K562 (cell line): ENCODE results near the gene SPATA33.

Experiments used
- EGR1 ChIP-seq: fragments of 450-650 bp; conservative IDR thresholded peaks from 2 replicates; pipeline ENCODE4 v1.6.1; 2017; ENCODE audit warnings: mild to moderate bottlenecking
- GATAD2B ChIP-seq: fragments of 450-650 bp; IDR thresholded peaks from 2 replicates; pipeline ENCODE4 v1.6.1; 2017; ENCODE audit warnings: mild to moderate bottlenecking, borderline replicate concordance
- HCFC1 ChIP-seq: IDR thresholded peaks from 2 replicates; pipeline ENCODE4 v1.6.1; 2012; ENCODE audit warnings: low read depth, low read length, improper control_type of control experiment
- KAT7 ChIP-seq: sonication (generic); formaldehyde crosslinking; IDR thresholded peaks from 2 replicates; pipeline ENCODE4 v1.8.0; 2022; ENCODE audit warnings: missing genetic modification reagents, mild to moderate bottlenecking, borderline replicate concordance
- MYC ChIP-seq, 2 experiments: fragments of 250-450 bp in 1 of 2; sonication (Bioruptor Pico) in 1 of 2; IDR thresholded peaks; 2 replicates each; pipeline versions ENCODE4 v1.5.1 to v1.6.1; 2012 to 2021; ENCODE audit warnings: low read depth in 2 of 2, borderline replicate concordance in 1 of 2, improper control_type of control experiment in 1 of 2, low read length in 1 of 2, mild to moderate bottlenecking in 1 of 2, moderate library complexity in 1 of 2
- POLR2AphosphoS5 ChIP-seq: IDR thresholded peaks from 2 replicates; pipeline ENCODE4 v1.6.1; 2011; ENCODE audit warnings: mild to moderate bottlenecking, low read depth, low read length, moderate library complexity; ENCODE audit not compliant: control insufficient read depth, insufficient read depth
- RFX7 ChIP-seq: fragments of 250-450 bp; sonication (Bioruptor Pico); IDR thresholded peaks from 2 replicates; pipeline ENCODE4 v1.5.1; 2021; ENCODE audit warnings: mild to moderate bottlenecking
- ZNF274 ChIP-seq: IDR thresholded peaks from 2 replicates; pipeline ENCODE4 v1.6.1; 2011; ENCODE audit warnings: low read depth, mild to moderate bottlenecking, low read length, moderate library complexity, borderline replicate concordance
- TF ChIP-seq, protein P1 (sequence below), 3 experiments: IDR thresholded peaks in 2 of 3; conservative IDR thresholded peaks in 1 of 3; 2 replicates each; pipeline ENCODE4 v1.5.1; 2011 to 2012; ENCODE audit warnings: low read length in 3 of 3, mild to moderate bottlenecking in 3 of 3, control low read depth in 2 of 3, improper control_type of control experiment in 1 of 3, inconsistent platforms in 1 of 3, low read depth in 1 of 3, mixed read lengths in 1 of 3, moderate library complexity in 1 of 3; ENCODE audit not compliant: insufficient read depth in 2 of 3
- TF ChIP-seq, protein P2 (sequence below): fragments of 250-450 bp; sonication (Bioruptor Pico); IDR thresholded peaks from 2 replicates; pipeline ENCODE4 v1.5.0; 2021
- TF ChIP-seq, protein P3 (sequence below): sonication (generic); formaldehyde crosslinking; IDR thresholded peaks from 2 replicates; pipeline ENCODE4 v1.8.1; 2023; ENCODE audit warnings: mild to moderate bottlenecking, missing genetic modification reagents

DNA sequence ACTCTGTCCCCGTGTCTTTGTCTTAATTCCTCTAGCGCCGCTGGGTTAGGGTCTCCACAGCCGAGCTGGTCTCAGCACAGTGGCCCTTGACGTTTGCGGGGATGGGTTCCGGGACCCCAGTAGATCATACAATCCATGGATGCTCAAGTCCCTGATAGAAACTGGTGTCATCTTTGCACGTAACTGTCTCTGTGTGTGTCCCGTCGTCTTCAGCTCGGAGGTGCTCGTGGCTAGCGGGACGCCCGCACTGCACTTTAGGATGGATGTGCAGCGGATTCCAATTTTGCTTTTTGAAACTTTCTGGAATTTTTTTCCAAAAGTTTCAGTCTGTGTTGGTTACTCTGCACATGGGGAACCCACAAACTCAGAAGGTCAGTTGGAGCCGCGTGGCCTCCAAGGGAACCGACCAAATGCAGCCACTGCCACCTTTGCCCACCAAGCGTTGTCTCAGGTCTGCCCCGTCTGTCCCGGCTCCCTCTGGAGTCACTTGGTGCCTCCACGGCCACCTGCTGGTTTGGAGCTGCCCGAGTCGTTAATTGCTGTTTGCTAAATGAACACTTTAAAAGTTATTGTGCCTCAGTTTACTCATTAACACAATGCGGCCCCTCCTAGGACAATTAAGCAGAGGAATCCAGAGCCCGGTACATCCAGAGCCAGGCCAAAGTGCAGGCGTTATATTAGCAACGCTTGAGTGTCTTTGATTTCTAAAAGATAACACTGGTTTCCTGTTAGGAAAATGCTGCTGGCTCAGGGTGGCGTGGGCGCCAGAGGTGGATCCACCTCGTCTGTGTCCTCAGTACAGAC, 49.5 kb upstream of the SPATA33 start:
- TF ChIP-seq, protein P1, sequence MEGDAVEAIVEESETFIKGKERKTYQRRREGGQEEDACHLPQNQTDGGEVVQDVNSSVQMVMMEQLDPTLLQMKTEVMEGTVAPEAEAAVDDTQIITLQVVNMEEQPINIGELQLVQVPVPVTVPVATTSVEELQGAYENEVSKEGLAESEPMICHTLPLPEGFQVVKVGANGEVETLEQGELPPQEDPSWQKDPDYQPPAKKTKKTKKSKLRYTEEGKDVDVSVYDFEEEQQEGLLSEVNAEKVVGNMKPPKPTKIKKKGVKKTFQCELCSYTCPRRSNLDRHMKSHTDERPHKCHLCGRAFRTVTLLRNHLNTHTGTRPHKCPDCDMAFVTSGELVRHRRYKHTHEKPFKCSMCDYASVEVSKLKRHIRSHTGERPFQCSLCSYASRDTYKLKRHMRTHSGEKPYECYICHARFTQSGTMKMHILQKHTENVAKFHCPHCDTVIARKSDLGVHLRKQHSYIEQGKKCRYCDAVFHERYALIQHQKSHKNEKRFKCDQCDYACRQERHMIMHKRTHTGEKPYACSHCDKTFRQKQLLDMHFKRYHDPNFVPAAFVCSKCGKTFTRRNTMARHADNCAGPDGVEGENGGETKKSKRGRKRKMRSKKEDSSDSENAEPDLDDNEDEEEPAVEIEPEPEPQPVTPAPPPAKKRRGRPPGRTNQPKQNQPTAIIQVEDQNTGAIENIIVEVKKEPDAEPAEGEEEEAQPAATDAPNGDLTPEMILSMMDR (IDR thresholded peaks at IDR 0.05 in 2 of 3, conservative IDR thresholded peaks at IDR 0.05 in 1 of 3; ENCODE audit: insufficient read depth in 2 of 3, low read depth in 1 of 3, low read length in 3 of 3), result no peak
- TF ChIP-seq POLR2AphosphoS5, result no peak
- no peak for TF ChIP-seq KAT7
- TF ChIP-seq MYC (IDR thresholded peaks at IDR 0.05; ENCODE audit: low read depth, low read length), result no peak
- TF ChIP-seq MYC (CRISPR knock-in tag; IDR thresholded peaks at IDR 0.05; ENCODE audit: borderline replicate concordance, low read depth), result no peak
- TF ChIP-seq, protein P2, sequence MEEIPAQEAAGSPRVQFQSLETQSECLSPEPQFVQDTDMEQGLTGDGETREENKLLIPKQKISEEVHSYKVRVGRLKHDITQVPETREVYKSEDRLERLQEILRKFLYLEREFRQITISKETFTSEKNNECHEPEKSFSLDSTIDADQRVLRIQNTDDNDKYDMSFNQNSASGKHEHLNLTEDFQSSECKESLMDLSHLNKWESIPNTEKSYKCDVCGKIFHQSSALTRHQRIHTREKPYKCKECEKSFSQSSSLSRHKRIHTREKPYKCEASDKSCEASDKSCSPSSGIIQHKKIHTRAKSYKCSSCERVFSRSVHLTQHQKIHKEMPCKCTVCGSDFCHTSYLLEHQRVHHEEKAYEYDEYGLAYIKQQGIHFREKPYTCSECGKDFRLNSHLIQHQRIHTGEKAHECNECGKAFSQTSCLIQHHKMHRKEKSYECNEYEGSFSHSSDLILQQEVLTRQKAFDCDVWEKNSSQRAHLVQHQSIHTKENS (CRISPR knock-in tag), result no peak
- TF ChIP-seq EGR1, result no peak
- TF ChIP-seq GATAD2B, result no peak
- TF ChIP-seq ZNF274, result no peak
- TF ChIP-seq HCFC1, result no peak
- TF ChIP-seq, protein P3, sequence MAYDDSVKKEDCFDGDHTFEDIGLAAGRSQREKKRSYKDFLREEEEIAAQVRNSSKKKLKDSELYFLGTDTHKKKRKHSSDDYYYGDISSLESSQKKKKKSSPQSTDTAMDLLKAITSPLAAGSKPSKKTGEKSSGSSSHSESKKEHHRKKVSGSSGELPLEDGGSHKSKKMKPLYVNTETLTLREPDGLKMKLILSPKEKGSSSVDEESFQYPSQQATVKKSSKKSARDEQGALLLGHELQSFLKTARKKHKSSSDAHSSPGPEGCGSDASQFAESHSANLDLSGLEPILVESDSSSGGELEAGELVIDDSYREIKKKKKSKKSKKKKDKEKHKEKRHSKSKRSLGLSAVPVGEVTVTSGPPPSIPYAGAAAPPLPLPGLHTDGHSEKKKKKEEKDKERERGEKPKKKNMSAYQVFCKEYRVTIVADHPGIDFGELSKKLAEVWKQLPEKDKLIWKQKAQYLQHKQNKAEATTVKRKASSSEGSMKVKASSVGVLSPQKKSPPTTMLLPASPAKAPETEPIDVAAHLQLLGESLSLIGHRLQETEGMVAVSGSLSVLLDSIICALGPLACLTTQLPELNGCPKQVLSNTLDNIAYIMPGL (CRISPR knock-in tag), result no peak
- no peak for TF ChIP-seq RFX7 (CRISPR knock-in tag)
